Suppressor macrophage treated with lipopolysaccharide for 4 hours (primary cell): ENCODE data around the gene KCNA5.

Source experiments
- DNase-seq: peaks from one replicate; pipeline ENCODE4 v3.0.0-alpha.2; 2020

The KCNA5 gene

GRCh38 chr12:5030066-5030465 is 13.6 kb upstream of the KCNA5 start:
- DNase-seq, result no peak

GRCh38 chr12:5031242-5031641 is 12.4 kb upstream of the KCNA5 start:
- DNase-seq, result no peak

- DNase-seq, result no peak
Measured at GRCh38 chr12:5031958-5032357, 11.7 kb upstream of the KCNA5 start.

GRCh38 chr12:5032821-5033220 is 10.9 kb upstream of the KCNA5 start:
- DNase-seq, result no peak

- DNase-seq, result no peak
Measured at GRCh38 chr12:5033883-5034282, 9.8 kb upstream of the KCNA5 start.

GRCh38 chr12:5034603-5035002 is 9.1 kb upstream of the KCNA5 start:
- DNase-seq, result no peak

- DNase-seq, result no peak
Measured at GRCh38 chr12:5035618-5036017, 8.1 kb upstream of the KCNA5 start.

GRCh38 chr12:5036031-5036430 is 7.6 kb upstream of the KCNA5 start:
- DNase-seq, result no peak

- DNase-seq, result no peak
Measured at GRCh38 chr12:5037795-5038357, 5.8 kb upstream of the KCNA5 start.

GRCh38 chr12:5038781-5039311 is 4.8 kb upstream of the KCNA5 start:
- DNase-seq, result no peak

- no peak for DNase-seq
Measured at GRCh38 chr12:5039815-5040214, 3.9 kb upstream of the KCNA5 start.

GRCh38 chr12:5040368-5040767 is 3.3 kb upstream of the KCNA5 start:
- DNase-seq, result no peak

- DNase-seq, result no peak
Measured at GRCh38 chr12:5044420-5045295, 979 bp downstream of the KCNA5 start.

GRCh38 chr12:5047094-5047493 is 3.4 kb downstream of the KCNA5 start:
- DNase-seq, result no peak

GRCh38 chr12:5047729-5048128 is 4.0 kb downstream of the KCNA5 start:
- no peak for DNase-seq

- no peak for DNase-seq
Measured at GRCh38 chr12:5050542-5050941, 6.9 kb downstream of the KCNA5 start.

GRCh38 chr12:5051334-5051733 is 7.7 kb downstream of the KCNA5 start:
- DNase-seq, result no peak

- DNase-seq, result peak; percentile 25
Measured at GRCh38 chr12:5051913-5052312, 8.2 kb downstream of the KCNA5 start.

GRCh38 chr12:5052348-5052747 is 8.7 kb downstream of the KCNA5 start:
- DNase-seq, result no peak

- no peak for DNase-seq
Measured at GRCh38 chr12:5059358-5059757, 15.7 kb downstream of the KCNA5 start.

GRCh38 chr12:5060958-5061357 is 17.3 kb downstream of the KCNA5 start:
- DNase-seq, result no peak

GRCh38 chr12:5063149-5063548 is 19.5 kb downstream of the KCNA5 start:
- DNase-seq, result no peak

GRCh38 chr12:5064913-5065490 is 21.3 kb downstream of the KCNA5 start:
- no peak for DNase-seq

- DNase-seq, result no peak
Measured at GRCh38 chr12:5066251-5066650, 22.6 kb downstream of the KCNA5 start.
